ENCODE results near the gene ANTXRL. TPM values are rescaled to one million over a fixed set of nuclear protein-coding genes. Genes with fewer than 3 reads are reported as not detected.

Gene ANTXRL
- polyA plus RNA-seq, 1 donor from 2014 or later, result not detected

GRCh38 chr10:46319389-46319788 lies 32.6 kb downstream of the ANTXRL start:
- H3K4me2 ChIP-seq (ENCODE audit: low read length), result no peak overlapping the region
- H3F3A ChIP-seq (ENCODE audit: insufficient read depth, low read length, poor library complexity, severe bottlenecking), result no peaks in the 10 kb centered on the region
- H3K9me3 ChIP-seq (ENCODE audit: low read length), result no peaks in the 10 kb centered on the region
- no peaks in the 10 kb centered on the region for H3K36me3 ChIP-seq (ENCODE audit: insufficient read depth, low read length)
- no peak overlapping the region for H3K27ac ChIP-seq (ENCODE audit: low read length)
- H3K27me3 ChIP-seq (ENCODE audit: insufficient read depth, low read depth, low read length), result no peaks in the 10 kb centered on the region
- no peaks in the 10 kb centered on the region for H3K9me2 ChIP-seq (ENCODE audit: insufficient read depth, low read length)
- no peaks in the 10 kb centered on the region for H3K79me2 ChIP-seq (replicated peaks; ENCODE audit: insufficient read depth, low read length)
- TF ChIP-seq EP300 (conservative IDR thresholded peaks at IDR 0.05; ENCODE audit: poor library complexity, severe bottlenecking), result no peak
- TF ChIP-seq EZH2 (IDR thresholded peaks at IDR 0.05; ENCODE audit: borderline replicate concordance, insufficient read depth, low read length, poor library complexity, severe bottlenecking), result no peak
- no peak for TF ChIP-seq SMC3 (conservative IDR thresholded peaks at IDR 0.05; ENCODE audit: poor library complexity)
- no peak for TF ChIP-seq CTCF (IDR thresholded peaks at IDR 0.05; ENCODE audit: poor library complexity, severe bottlenecking)
- no peak for TF ChIP-seq TAF1 (IDR thresholded peaks at IDR 0.05; ENCODE audit: low read depth)
- TF ChIP-seq POLR2AphosphoS5 (IDR thresholded peaks at IDR 0.05), result no peak
- TF ChIP-seq, protein P1, sequence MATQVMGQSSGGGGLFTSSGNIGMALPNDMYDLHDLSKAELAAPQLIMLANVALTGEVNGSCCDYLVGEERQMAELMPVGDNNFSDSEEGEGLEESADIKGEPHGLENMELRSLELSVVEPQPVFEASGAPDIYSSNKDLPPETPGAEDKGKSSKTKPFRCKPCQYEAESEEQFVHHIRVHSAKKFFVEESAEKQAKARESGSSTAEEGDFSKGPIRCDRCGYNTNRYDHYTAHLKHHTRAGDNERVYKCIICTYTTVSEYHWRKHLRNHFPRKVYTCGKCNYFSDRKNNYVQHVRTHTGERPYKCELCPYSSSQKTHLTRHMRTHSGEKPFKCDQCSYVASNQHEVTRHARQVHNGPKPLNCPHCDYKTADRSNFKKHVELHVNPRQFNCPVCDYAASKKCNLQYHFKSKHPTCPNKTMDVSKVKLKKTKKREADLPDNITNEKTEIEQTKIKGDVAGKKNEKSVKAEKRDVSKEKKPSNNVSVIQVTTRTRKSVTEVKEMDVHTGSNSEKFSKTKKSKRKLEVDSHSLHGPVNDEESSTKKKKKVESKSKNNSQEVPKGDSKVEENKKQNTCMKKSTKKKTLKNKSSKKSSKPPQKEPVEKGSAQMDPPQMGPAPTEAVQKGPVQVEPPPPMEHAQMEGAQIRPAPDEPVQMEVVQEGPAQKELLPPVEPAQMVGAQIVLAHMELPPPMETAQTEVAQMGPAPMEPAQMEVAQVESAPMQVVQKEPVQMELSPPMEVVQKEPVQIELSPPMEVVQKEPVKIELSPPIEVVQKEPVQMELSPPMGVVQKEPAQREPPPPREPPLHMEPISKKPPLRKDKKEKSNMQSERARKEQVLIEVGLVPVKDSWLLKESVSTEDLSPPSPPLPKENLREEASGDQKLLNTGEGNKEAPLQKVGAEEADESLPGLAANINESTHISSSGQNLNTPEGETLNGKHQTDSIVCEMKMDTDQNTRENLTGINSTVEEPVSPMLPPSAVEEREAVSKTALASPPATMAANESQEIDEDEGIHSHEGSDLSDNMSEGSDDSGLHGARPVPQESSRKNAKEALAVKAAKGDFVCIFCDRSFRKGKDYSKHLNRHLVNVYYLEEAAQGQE (IDR thresholded peaks at IDR 0.05; ENCODE audit: borderline replicate concordance), result no peak
- TF ChIP-seq RAD21 (conservative IDR thresholded peaks at IDR 0.05), result no peak
- no peak for TF ChIP-seq MXI1 (conservative IDR thresholded peaks at IDR 0.05; ENCODE audit: poor library complexity, severe bottlenecking)
- no peak overlapping the region for H3K4me3 ChIP-seq (ENCODE audit: low read length)
- no peak overlapping the region for H3K9ac ChIP-seq (ENCODE audit: low read length)
- H4K20me1 ChIP-seq (ENCODE audit: insufficient read depth), result no peaks in the 10 kb centered on the region
- H2AFZ ChIP-seq (ENCODE audit: low read depth, low read length), result no peak overlapping the region

- Histone ChIP-seq H3K9me2 (ENCODE audit: insufficient read depth, low read length) (no peaks in the 10 kb centered on the region), H3K9me3 (ENCODE audit: low read length) (no peaks in the 10 kb centered on the region), H3K4me2 (ENCODE audit: low read length) (no peak overlapping the region)
Measured at GRCh38 chr10:46321770-46322169, 35.0 kb downstream of the ANTXRL start.

More at GRCh38 chr10:46321770-46322169, 35.0 kb downstream of the ANTXRL start:
- Histone ChIP-seq H3K27me3 (ENCODE audit: insufficient read depth, low read depth, low read length) (no peaks in the 10 kb centered on the region), H3K36me3 (ENCODE audit: insufficient read depth, low read length) (no peaks in the 10 kb centered on the region), H3K27ac (ENCODE audit: low read length) (no peak overlapping the region), H4K20me1 (ENCODE audit: insufficient read depth) (no peaks in the 10 kb centered on the region), H3K9ac (ENCODE audit: low read length) (no peak overlapping the region), H3F3A (ENCODE audit: insufficient read depth, low read length, poor library complexity, severe bottlenecking) (no peaks in the 10 kb centered on the region), H3K4me3 (ENCODE audit: low read length) (no peak overlapping the region), H2AFZ (ENCODE audit: low read depth, low read length) (no peak overlapping the region), H3K79me2 (replicated peaks; ENCODE audit: insufficient read depth, low read length) (no peaks in the 10 kb centered on the region)
- TF ChIP-seq RAD21 (conservative IDR thresholded peaks at IDR 0.05), result no peak
- no peak for TF ChIP-seq CTCF (IDR thresholded peaks at IDR 0.05; ENCODE audit: poor library complexity, severe bottlenecking)
- no peak for TF ChIP-seq POLR2AphosphoS5 (IDR thresholded peaks at IDR 0.05)
- no peak for TF ChIP-seq SMC3 (conservative IDR thresholded peaks at IDR 0.05; ENCODE audit: poor library complexity)
- TF ChIP-seq EZH2 (IDR thresholded peaks at IDR 0.05; ENCODE audit: borderline replicate concordance, insufficient read depth, low read length, poor library complexity, severe bottlenecking), result no peak

All from neural cell (in vitro differentiated cells).